Ovary (tissue), 9 donors: ENCODE results near the gene DLAT. TPM values are rescaled to one million over a fixed set of nuclear protein-coding genes. Genes with fewer than 3 reads are reported as not detected.

Source experiments
- DNase-seq, 5 donors: peaks; one replicate each; pipeline ENCODE4 v3.0.0-alpha.2; 2019 to 2020
- H3K27ac ChIP-seq, 2 donors: fragments of 200-600 bp; one replicate each; pipeline versions ENCODE4 v1.5.1 to v1.8.0; 2019 to 2022
- H3K27me3 ChIP-seq: fragments of 200-600 bp; one replicate; pipeline ENCODE4 v1.8.0; 2022
- H3K36me3 ChIP-seq: fragments of 200-600 bp; sonication (generic); one replicate; pipeline ENCODE4 v1.5.1; 2019
- H3K4me1 ChIP-seq: one replicate; pipeline ENCODE4 v1.8.1; 2013; ENCODE audit warnings: mild to moderate bottlenecking, moderate library complexity; ENCODE audit not compliant: insufficient read depth
- H3K4me3 ChIP-seq: fragments of 200-600 bp; sonication (generic); one replicate; pipeline ENCODE4 v1.5.1; 2017
- H3K9me3 ChIP-seq, 2 donors: fragments of 200-600 bp in 1 of 2; sonication (generic) in 1 of 2; one replicate each; pipeline versions ENCODE4 v1.5.1 to v1.8.1; 2013 to 2019; ENCODE audit warnings: mild to moderate bottlenecking in 1 of 2, moderate library complexity in 1 of 2
- CTCF ChIP-seq, 3 donors: fragments of 450-650 bp in 2 of 3; fragments of 200-600 bp in 1 of 3; IDR thresholded peaks; one replicate each; pipeline versions ENCODE4 v1.5.1 to v1.8.0; 2016 to 2022; ENCODE audit warnings: antibody characterized with exemption in 3 of 3, mild to moderate bottlenecking in 1 of 3
- EP300 ChIP-seq: sonication (generic); formaldehyde crosslinking; IDR thresholded peaks from one replicate; pipeline ENCODE4 v1.6.1; 2017; ENCODE audit warnings: antibody characterized with exemption
- POLR2A ChIP-seq: fragments of 450-650 bp; IDR thresholded peaks from one replicate; pipeline ENCODE4 v1.6.1; 2017; ENCODE audit warnings: antibody characterized with exemption, mild to moderate bottlenecking, moderate library complexity
- WGBS, 3 donors: extraction: QIAGEN DNeasy Blood & Tissue Kit in 1 of 3; methylation state at CpG; one replicate each; pipeline versions ENCODE4 v1.1.5 to v1.1.7; 2013 to 2017; 5-methylcytosine and 5-hydroxymethylcytosine counted together
- intact Hi-C, 4 donors: fragments of 100-400 bp; cut with DNase I; formaldehyde crosslinking; loops; one replicate each; pipeline versions ENCODE4 v1.11.0 to v1.15.1; 2022 to 2023
- polyA plus RNA-seq, 2 donors: library from polyadenylated mRNA; stranded (reverse); fragments of 200-250 nt in 1 of 2; fragments of 350-450 nt in 1 of 2; fragmentation: Illumina TruSeq in 1 of 2; extraction: RNeasy Lipid Tissue Mini Kit (QIAGEN cat#74804) in 1 of 2; gene quantifications; one replicate each; pipeline ENCODE4 v1.2.3, GENCODE V29; 2013 to 2014
- total RNA-seq, 7 donors: library from RNA; depleted of rRNA in 2 of 7; stranded (reverse); fragments of >200 nt in 2 of 7; fragmentation: NEBNext Ultra II Directional in 3 of 7; extraction: Animal tissue kit (Norgen Biotek cat#: 25700) in 3 of 7; gene quantifications; one replicate each; pipeline versions ENCODE4 v1.1.0 to v1.2.4, GENCODE V29; 2016 to 2023
- donor health status: DM: no; HTN: no; CAD: no; lungs with moderate emphysema.
- donor health status: DM: no; HTN: no; CAD: no.
- donor health status: Bipolar disorder and iron deficiency.
- donor health status: DM: yes; HTN: yes; CAD: no.
- donor health status: DM: no; HTN: no; CAD: no.
- donor health status: DM: yes; HTN: yes; CAD: no.

DLAT gene
- total and polyA plus RNA-seq, 9 donors = 10.8 to 27.8 (median 19.9) TPM

GRCh38 chr11:112057170-112057569 lies 32.0 kb downstream of the DLAT start:
- Histone ChIP-seq H3K27me3 (no peaks in the 10 kb centered on the region), H3K36me3 (no peaks in the 10 kb centered on the region), H3K4me3 (no peak overlapping the region), H3K4me1 (no peaks in the 10 kb centered on the region), H3K27ac (no peak overlapping the region), H3K9me3 (no peaks in the 10 kb centered on the region)
- intact Hi-C loops = no loop called here
- TF ChIP-seq POLR2A (no peak), CTCF (IDR thresholded peaks at IDR 0.05) (no peak), EP300 (no peak)
- 90 to 92% (median 90%) methylated on average over 4 of the region's 4 CpGs for WGBS, 3 donors
- DNase-seq = no peak

GRCh38 chr11:112058103-112058502 lies 32.9 kb downstream of the DLAT start:
- WGBS, 3 donors = 56 to 64% (median 61%) methylated on average over 1 of the region's 1 CpG
- Histone ChIP-seq H3K27me3 (no peaks in the 10 kb centered on the region), H3K36me3 (no peaks in the 10 kb centered on the region), H3K4me3 (no peak overlapping the region), H3K27ac (no peak overlapping the region), H3K9me3 (no peaks in the 10 kb centered on the region), H3K4me1 (no peaks in the 10 kb centered on the region)
- intact Hi-C loops = no loop called here
- DNase-seq = no peak
- TF ChIP-seq POLR2A = no peak
- TF ChIP-seq EP300 = no peak
- no peak for TF ChIP-seq CTCF (IDR thresholded peaks at IDR 0.05)

- intact Hi-C loops = no loop called here
- Histone ChIP-seq H3K9me3 (no peaks in the 10 kb centered on the region), H3K36me3 (no peaks in the 10 kb centered on the region), H3K27ac (no peak overlapping the region), H3K4me1 (no peaks in the 10 kb centered on the region), H3K4me3 (no peak overlapping the region), H3K27me3 (no peaks in the 10 kb centered on the region)
- no peak for DNase-seq
- 12 to 45% (median 15%) methylated on average over 1 of the region's 1 CpG for WGBS, 3 donors
- TF ChIP-seq POLR2A (no peak), EP300 (no peak), CTCF (IDR thresholded peaks at IDR 0.05) (no peak)
Observed at GRCh38 chr11:112062923-112063322, 37.7 kb downstream of the DLAT start.

- DNase-seq = peak; percentile 71 to 81 (median 79)
- Histone ChIP-seq H3K36me3 (no peaks in the 10 kb centered on the region), H3K27ac (peak within 1 kb of the TSS; percentile 56 to 73), H3K27me3 (no peaks in the 10 kb centered on the region), H3K4me1 (peaks cover 7% of the 10 kb centered on the region), H3K4me3 (peak within 1 kb of the TSS; percentile 72), H3K9me3 (no peaks in the 10 kb centered on the region)
- 0% methylated on average over 43 of the region's 43 CpGs for WGBS, 3 donors
- TF ChIP-seq EP300 (no peak), CTCF (IDR thresholded peaks at IDR 0.05) (no peak), POLR2A (no peak)
- intact Hi-C loops = no loop called here
Observed at GRCh38 chr11:112073941-112074811, 49.0 kb downstream of the DLAT start, which contains the start of the genes NKAPD1 and PIH1D2. TSS of gene NKAPD1 (plus strand) at chr11:112074299. CDS start at chr11:112075575, 1,276 bp downstream. TSS of gene PIH1D2 (minus strand) at chr11:112074017. CDS start at chr11:112073174, 843 bp downstream.
